HG02642 (cell line): ENCODE data around the gene ATP9A.

Experiments
- ATAC-seq: cut with Tn5 transposase; IDR thresholded peaks from one replicate; pipeline ENCODE4 v1.9.1; 2021; ENCODE audit warnings: mild to moderate bottlenecking; ENCODE audit not compliant: unreplicated experiment, poor library complexity

ATP9A gene

DNA sequence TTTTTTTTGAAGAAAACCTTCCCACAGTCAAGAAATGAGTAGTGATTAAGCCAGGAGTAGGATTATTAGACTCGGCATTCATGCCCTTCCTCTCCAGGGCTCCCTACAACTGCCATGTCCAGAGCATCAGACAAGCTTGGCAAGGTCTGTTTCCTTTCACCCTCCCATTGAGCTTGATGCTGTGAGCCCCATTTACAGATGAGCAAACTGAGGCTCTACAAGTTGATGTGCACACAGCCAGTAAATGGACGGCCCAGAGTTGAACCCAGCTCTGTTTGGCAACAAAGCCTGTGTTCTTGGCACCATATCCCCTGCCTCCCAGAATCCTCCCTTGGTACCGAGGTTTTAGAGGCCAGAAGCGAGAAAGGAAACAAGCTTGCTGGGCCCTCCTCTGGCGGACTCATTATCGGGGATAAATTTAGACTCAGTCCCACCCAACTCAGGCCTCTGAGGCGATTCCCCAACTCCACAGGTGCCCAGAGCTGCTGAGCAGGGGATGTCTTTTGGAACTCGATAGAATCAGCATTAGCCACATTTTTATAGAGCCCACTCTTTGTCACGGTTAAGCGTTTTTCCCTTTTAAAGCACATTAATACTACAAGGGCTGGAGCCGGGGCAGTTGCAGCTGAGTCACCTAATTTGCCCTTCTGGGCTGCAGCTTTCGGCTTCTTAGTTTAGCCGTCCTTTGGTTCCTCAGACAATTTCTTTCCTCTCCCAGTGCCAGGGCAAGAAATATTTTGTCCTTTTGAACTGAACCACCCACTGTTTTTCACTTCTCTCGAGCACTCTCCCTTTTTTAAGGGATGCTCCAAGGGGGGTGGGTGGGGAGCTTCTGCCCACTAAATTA is 202.7 kb downstream of the ATP9A start:
- ATAC-seq, result no peak

DNA sequence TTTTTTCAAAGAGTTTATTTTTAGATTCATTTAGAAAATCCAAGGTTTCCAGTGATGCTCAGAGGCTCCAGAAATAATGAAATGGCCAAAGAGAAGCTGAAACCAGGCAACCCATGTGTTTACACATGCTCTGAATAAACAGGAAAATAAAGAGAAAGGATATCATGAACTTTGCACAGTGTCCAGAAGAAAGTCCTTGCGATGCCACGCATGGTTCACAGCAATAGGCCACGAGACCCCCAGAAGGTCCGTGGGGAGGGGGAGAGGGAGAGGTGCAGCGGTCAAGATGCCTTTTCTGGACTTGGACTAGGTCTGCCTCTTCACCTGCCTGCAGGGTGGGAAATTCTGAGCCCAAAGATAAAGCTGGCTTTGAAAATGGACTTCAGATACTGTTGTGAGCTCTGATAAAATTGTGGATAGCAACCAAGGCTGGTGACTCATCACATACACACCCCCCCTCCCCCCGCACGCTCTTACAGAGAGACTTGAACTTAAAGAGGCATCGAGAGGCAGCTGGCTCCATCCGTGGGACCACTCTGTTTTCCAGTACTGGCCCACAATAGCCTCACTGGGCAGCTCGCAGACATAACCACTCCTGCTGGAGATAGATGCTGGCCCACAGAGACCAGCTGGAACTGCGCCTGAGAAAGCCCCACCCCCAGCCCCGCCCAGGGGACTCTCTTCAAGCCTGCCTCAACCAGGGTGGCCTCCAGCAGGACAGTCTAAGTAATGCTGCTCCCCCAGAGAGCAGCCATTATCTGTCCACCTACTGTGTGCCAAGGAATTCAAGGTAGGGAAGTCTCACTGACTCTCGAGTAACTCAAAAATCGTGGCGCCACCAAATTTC is 204.5 kb downstream of the ATP9A start:
- ATAC-seq, result no peak

- no peak for ATAC-seq
These were observed 205.1 kb downstream of the ATP9A start for GRCh38 chr20:51563174-51563485.

- no peak for ATAC-seq
These were observed 205.6 kb downstream of the ATP9A start for GRCh38 chr20:51562332-51563173.

DNA sequence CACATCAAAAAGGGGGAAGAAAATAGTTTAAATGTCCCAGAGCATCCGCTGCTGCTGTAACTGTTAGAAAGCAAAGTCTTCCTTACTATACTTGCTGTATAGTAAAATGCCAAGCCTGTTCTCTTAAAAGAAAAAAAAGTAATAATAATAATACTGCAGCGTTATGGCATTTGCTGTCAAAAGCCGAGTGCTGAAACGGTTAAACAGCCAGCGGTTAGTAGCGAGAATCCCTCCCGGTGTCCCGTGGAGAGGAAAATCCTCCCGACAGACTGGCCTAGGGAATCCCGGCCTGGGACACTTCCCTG is 206.2 kb downstream of the ATP9A start:
- ATAC-seq, result no peak

DNA sequence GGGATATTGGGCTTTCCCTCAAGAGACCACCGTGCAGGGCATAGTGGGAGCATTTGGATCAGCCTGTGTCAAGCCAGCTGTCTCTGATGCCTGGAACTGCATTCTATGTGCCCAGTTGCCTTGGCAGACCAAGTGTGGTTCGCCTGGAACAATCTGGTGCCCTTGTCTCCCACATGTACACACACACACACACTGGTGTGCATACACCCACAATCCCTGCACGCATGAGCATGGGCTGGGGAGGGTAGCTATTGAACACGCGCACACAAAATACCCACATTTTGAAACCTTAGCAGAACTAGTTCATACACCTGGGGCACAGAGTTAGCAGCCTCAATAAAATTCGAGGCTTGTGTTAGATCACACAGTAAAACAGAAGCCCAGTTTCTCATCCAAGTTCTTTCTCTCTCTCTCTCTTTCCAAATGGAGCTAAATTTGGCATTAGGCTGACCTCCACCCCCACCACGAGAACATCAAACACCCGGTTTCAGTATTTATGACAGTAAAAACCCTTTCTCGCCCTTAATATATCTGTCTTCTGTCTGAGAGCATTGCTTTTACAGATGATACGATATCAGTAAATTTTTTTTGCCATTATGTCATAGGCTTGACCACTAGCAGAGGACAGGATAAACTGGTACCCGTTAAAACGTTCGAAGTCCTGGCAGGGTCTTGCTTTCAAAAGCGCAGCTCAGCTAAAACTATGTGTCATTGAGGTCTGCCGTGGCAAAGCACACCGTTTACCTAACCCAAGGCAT is 207.5 kb downstream of the ATP9A start:
- ATAC-seq, result no peak

DNA sequence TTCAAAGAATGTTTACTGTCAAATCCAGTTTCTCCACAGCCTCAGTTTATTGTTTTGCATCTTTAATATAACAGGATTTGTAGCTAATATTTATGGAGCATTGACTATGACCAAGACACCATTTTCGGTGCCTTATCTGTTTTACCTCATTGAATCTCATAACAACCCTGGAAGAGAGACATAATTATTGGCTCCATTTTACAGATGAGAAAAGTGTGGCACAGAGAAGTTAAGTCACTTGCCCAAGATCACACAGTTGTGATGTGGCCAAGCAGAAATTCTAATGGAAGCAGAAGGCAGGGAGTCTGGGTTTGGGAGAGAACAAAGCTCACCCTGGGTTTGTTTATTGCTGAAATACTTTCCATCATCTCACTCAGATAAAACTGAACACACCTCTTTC is 208.1 kb downstream of the ATP9A start:
- ATAC-seq, result no peak

- no peak for ATAC-seq
These were observed 213.5 kb downstream of the ATP9A start for GRCh38 chr20:51554538-51555165.

GRCh38 chr20:51553897-51554486 is 214.2 kb downstream of the ATP9A start:
- no peak for ATAC-seq

- ATAC-seq, result no peak
These were observed 217.0 kb downstream of the ATP9A start for GRCh38 chr20:51551186-51551585.

GRCh38 chr20:51549474-51549873 is 218.7 kb downstream of the ATP9A start:
- ATAC-seq, result no peak

- ATAC-seq, result no peak
These were observed 220.2 kb downstream of the ATP9A start for GRCh38 chr20:51547951-51548350.
